HEK293T (cell line): ENCODE data around the gene RNF112.

Experiments used
- ARNT ChIP-seq: fragments of 450-650 bp; IDR thresholded peaks from 2 replicates; pipeline ENCODE4 v1.6.1; 2017; ENCODE audit warnings: mild to moderate bottlenecking
- FOXA1 ChIP-seq: fragments of 450-650 bp; IDR thresholded peaks from 2 replicates; pipeline ENCODE4 v1.6.1; 2016; ENCODE audit warnings: mild to moderate bottlenecking
- FOXM1 ChIP-seq: fragments of 450-650 bp; IDR thresholded peaks from 2 replicates; pipeline ENCODE4 v1.6.1; 2017; ENCODE audit warnings: mild to moderate bottlenecking, borderline replicate concordance
- SP1 ChIP-seq: fragments of 450-650 bp; IDR thresholded peaks from 2 replicates; pipeline ENCODE4 v1.6.1; 2017

DNA sequence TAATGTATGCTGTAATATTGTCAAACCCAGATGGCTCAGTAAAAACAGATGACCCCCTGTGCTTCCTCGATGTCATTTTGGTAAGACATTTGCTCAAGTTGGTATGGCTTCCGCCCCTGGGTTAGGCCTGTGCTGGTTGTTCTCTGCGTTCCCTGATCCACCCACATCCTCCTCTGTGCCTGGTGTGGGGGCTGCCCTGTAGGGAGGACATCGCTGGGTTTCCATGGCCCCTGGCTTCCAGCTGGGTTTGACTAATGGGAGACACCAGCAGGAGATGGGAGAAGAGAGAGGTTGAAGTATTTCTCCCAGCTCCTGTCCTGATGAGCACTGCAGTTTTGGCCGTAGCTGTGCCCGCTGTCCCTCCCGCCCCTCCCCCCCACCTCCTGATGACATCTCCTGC lies 19.6 kb upstream of the RNF112 start:
- TF ChIP-seq FOXM1: no peak
- no peak for TF ChIP-seq SP1
- no peak for TF ChIP-seq ARNT
- no peak for TF ChIP-seq FOXA1
